K562 (cell line): ENCODE results near the gene NKIRAS1. TPM values are rescaled to one million over a fixed set of nuclear protein-coding genes. Genes with fewer than 3 reads are reported as not detected.

ENCODE experiments used
- ATAC-seq: fragments of 200-7000 bp; cut with Tn5 transposase; 3 replicates; pipeline ENCODE4 v1.9.1; 2020; ENCODE audit warnings: moderate library complexity
- Bru-seq: library from RNA; stranded (reverse); fragments of 400-500 nt; gene quantifications from one replicate; lab custom pipeline; 2021; lab: Mats Ljungman, UMichigan
- BruChase-seq, 2 experiments: library from RNA; stranded (reverse); fragments of 400-500 nt; gene quantifications; one replicate each; lab custom pipeline; 2021; lab: Mats Ljungman, UMichigan
- BruUV-seq: library from RNA; stranded (reverse); fragments of 400-500 nt; replicated peaks from 2 replicates; lab custom pipeline; 2021; lab: Mats Ljungman, UMichigan
- CTCF ChIA-PET: fragments of 300-600 bp; formaldehyde crosslinking; extraction: SDS; loops from one replicate; lab custom pipeline; 2021; ENCODE audit warnings: low intra/inter-chr PET ratio; lab: Yijun Ruan, JAX
- POLR2A ChIA-PET: fragments of 300-600, 350-650 bp; sonication (Branson Sonifier 250); formaldehyde crosslinking; extraction: SDS; loops from one replicate; lab custom pipeline; 2021; ENCODE audit warnings: antibody characterized with exemption, inconsistent platforms; lab: Yijun Ruan, JAX
- DNase-seq, 4 experiments: peaks; one replicate each; pipeline versions ENCODE4 v3.0.0 to v3.0.0-alpha.2; 2011 to 2018; ENCODE audit warnings: low spot score in 3 of 4, mixed read lengths in 3 of 4; ENCODE audit errors: extremely low read depth in 1 of 4
- FAIRE-seq: peaks from 2 replicates; lab custom pipeline; 2011; peaks lifted over from hg19 to GRCh38; lab: Jason Lieb, UNC
- H2AFZ ChIP-seq: 2 replicates; pipeline ENCODE4 v1.6.0; 2011; ENCODE audit warnings: low read depth, low read length, control low read depth, inconsistent platforms
- H3K27ac ChIP-seq: fragments of 200-600 bp; 3 replicates; pipeline ENCODE4 v1.8.0; 2011; ENCODE audit warnings: low read depth, mild to moderate bottlenecking, control low read depth, inconsistent platforms, low read length, moderate library complexity, mixed read lengths; ENCODE audit errors: extremely low read depth
- H3K27me3 ChIP-seq, 2 experiments: fragments of 300-600 bp in 1 of 2; 2 replicates in 1 of 2; 3 replicates in 1 of 2; pipeline versions ENCODE4 v1.6.0 to v1.8.0; 2011; ENCODE audit warnings: inconsistent platforms in 2 of 2, low read length in 2 of 2, mild to moderate bottlenecking in 1 of 2, mixed read lengths in 1 of 2, moderate library complexity in 1 of 2; ENCODE audit not compliant: control insufficient read depth in 2 of 2, insufficient read depth in 2 of 2
- H3K36me3 ChIP-seq: fragments of 300-600 bp; 3 replicates; pipeline ENCODE4 v1.8.0; 2011; ENCODE audit warnings: mild to moderate bottlenecking, low read length, inconsistent platforms; ENCODE audit not compliant: control insufficient read depth, insufficient read depth
- H3K4me1 ChIP-seq, 2 experiments: fragments of 200-600 bp in 1 of 2; replicated peaks in 1 of 2; 2 replicates in 1 of 2; 3 replicates in 1 of 2; pipeline versions ENCODE4 v1.5.1 to v1.8.0; 2011; ENCODE audit warnings: inconsistent platforms in 2 of 2, low read length in 2 of 2, mild to moderate bottlenecking in 1 of 2, mixed read lengths in 1 of 2, moderate library complexity in 1 of 2; ENCODE audit not compliant: control insufficient read depth in 2 of 2, insufficient read depth in 2 of 2
- H3K4me2 ChIP-seq: 2 replicates; pipeline ENCODE4 v1.6.1; 2011; ENCODE audit warnings: low read length, control low read depth, inconsistent platforms, mixed read lengths; ENCODE audit not compliant: insufficient read depth
- H3K4me3 ChIP-seq: fragments of 200-600 bp; sonication (generic), shearing (Covaris generic); 2 replicates; pipeline ENCODE4 v1.5.1; 2016; ENCODE audit warnings: control low read depth, inconsistent platforms
- H3K79me2 ChIP-seq: fragments of 200-600 bp; 3 replicates; pipeline ENCODE4 v1.8.0; 2011; ENCODE audit warnings: low read length, inconsistent platforms; ENCODE audit not compliant: control insufficient read depth, insufficient read depth
- H3K9ac ChIP-seq, 2 experiments: 2 replicates each; pipeline versions ENCODE4 v1.6.0 to v1.6.1; 2011; ENCODE audit warnings: low read depth in 2 of 2, low read length in 2 of 2, control low read depth in 1 of 2, inconsistent platforms in 1 of 2, mild to moderate bottlenecking in 1 of 2, mixed read lengths in 1 of 2; ENCODE audit not compliant: insufficient read depth in 1 of 2
- H3K9me1 ChIP-seq: one replicate; pipeline ENCODE4 v1.6.0; 2011; ENCODE audit warnings: inconsistent platforms, mild to moderate bottlenecking, low read length, moderate library complexity; ENCODE audit not compliant: control insufficient read depth, insufficient read depth
- H3K9me3 ChIP-seq: replicated peaks from 2 replicates; pipeline ENCODE4 v1.5.1; 2011; ENCODE audit warnings: low read depth, low read length, inconsistent platforms; ENCODE audit not compliant: control insufficient read depth, insufficient read depth
- H4K20me1 ChIP-seq: replicated peaks from 2 replicates; pipeline ENCODE4 v1.6.1; 2011; ENCODE audit warnings: low read length, inconsistent platforms, mixed read lengths; ENCODE audit not compliant: control insufficient read depth, insufficient read depth
- CBFB ChIP-seq: sonication (generic); formaldehyde crosslinking; IDR thresholded peaks from 2 replicates; pipeline ENCODE4 v1.4.0; 2020; ENCODE audit warnings: mild to moderate bottlenecking, missing genetic modification reagents
- FOXK1 ChIP-seq: sonication (generic); formaldehyde crosslinking; IDR thresholded peaks from 2 replicates; pipeline ENCODE4 v1.8.0; 2022; ENCODE audit warnings: missing genetic modification reagents, mild to moderate bottlenecking, borderline replicate concordance
- HDAC6 ChIP-seq: IDR thresholded peaks from 2 replicates; pipeline ENCODE4 v1.6.1; 2012; ENCODE audit warnings: low read depth, mild to moderate bottlenecking, control low read depth, inconsistent platforms, low read length, moderate library complexity
- KDM1A ChIP-seq, 2 experiments: fragments of 450-650 bp; IDR thresholded peaks; 2 replicates each; pipeline ENCODE4 v1.6.1; 2016; ENCODE audit warnings: mild to moderate bottlenecking in 2 of 2
- RBBP5 ChIP-seq: fragments of 200-600 bp; sonication (generic); IDR thresholded peaks from 2 replicates; pipeline ENCODE4 v1.6.1; 2012; ENCODE audit warnings: borderline replicate concordance, mild to moderate bottlenecking, low read length, control low read depth, inconsistent platforms; ENCODE audit not compliant: insufficient read depth, poor library complexity, severe bottlenecking
- RBM39 ChIP-seq: fragments of 200-400 bp; formaldehyde crosslinking; optimal IDR thresholded peaks from 2 replicates; pipeline ENCODE3; 2018; ENCODE audit warnings: low read depth, low read length
- RNF2 ChIP-seq: sonication (generic); IDR thresholded peaks from 2 replicates; pipeline ENCODE4 v1.6.1; 2016
- SRSF1 ChIP-seq: fragments of 200-400 bp; formaldehyde crosslinking; IDR thresholded peaks from 2 replicates; pipeline ENCODE4 v1.6.1; 2017; ENCODE audit warnings: mild to moderate bottlenecking, low read depth, low read length, moderate library complexity
- THAP12 ChIP-seq: fragments of 250-450 bp; sonication (Bioruptor Pico); IDR thresholded peaks from 2 replicates; pipeline ENCODE4 v1.9.0; 2021; ENCODE audit warnings: mild to moderate bottlenecking, inconsistent platforms
- ZBTB26 ChIP-seq: fragments of 450-650 bp; formaldehyde crosslinking; IDR thresholded peaks from 2 replicates; pipeline ENCODE4 v1.4.0; 2022; ENCODE audit warnings: missing genetic modification characterization
- ZNF311 ChIP-seq: fragments of 250-450 bp; sonication (Bioruptor Pico); IDR thresholded peaks from 2 replicates; pipeline ENCODE4 v1.4.0; 2020; ENCODE audit warnings: mild to moderate bottlenecking, moderate library complexity
- ZNF586 ChIP-seq: fragments of 450-650 bp; formaldehyde crosslinking; conservative IDR thresholded peaks from 2 replicates; pipeline ENCODE4 v1.4.0; 2020; ENCODE audit warnings: mild to moderate bottlenecking, moderate library complexity
- WGBS: fragments of 100-300 bp; shearing (Covaris generic); methylation state at CpG from one replicate; pipeline ENCODE4 v1.1.6; 2016; ENCODE audit warnings: low coverage, mixed read lengths; ENCODE audit not compliant: insufficient coverage; ENCODE audit errors: missing lambda C conversion rate; 5-methylcytosine and 5-hydroxymethylcytosine counted together
- in situ Hi-C: fragments of 300-500 bp; cut with MboI; formaldehyde crosslinking; loops from 4 replicates; pipeline ENCODE4 v1.15.0; 2018; ENCODE audit warnings: inconsistent platforms, mixed read lengths
- intact Hi-C: fragments of 100-400 bp; cut with micrococcal nuclease; formaldehyde crosslinking; loops from 2 replicates; pipeline ENCODE4 v1.14.2; 2022
- long read RNA-seq, 3 experiments: library from polyadenylated mRNA in 2 of 3; library from RNA in 1 of 3; unstranded in 2 of 3; stranded (forward) in 1 of 3; transcript quantifications; one replicate each; pipeline ENCODE4 v2.0.0, GENCODE V29; 2019 to 2022
- polyA minus RNA-seq, 3 experiments: library from RNA; depleted of rRNA, polyadenylated mRNA; stranded (reverse); fragments of >200 nt; gene quantifications; 2 replicates each; pipeline ENCODE4 v1.2.3, GENCODE V29; 2011
- polyA plus RNA-seq, 8 experiments: library from polyadenylated mRNA; depleted of rRNA in 4 of 8; stranded (reverse) in 5 of 8; unstranded in 3 of 8; fragments of >200 nt; fragmentation: Nextera tagmentation in 2 of 8; fragmentation: Illumina TruSeq in 1 of 8; extraction: Ambion mirVana in 2 of 8; extraction: Trizol in 1 of 8; gene quantifications; 2 replicates each; pipeline versions ENCODE4 v1.2.1 to v1.2.3, GENCODE V29; 2011 to 2014; ENCODE audit warnings: inconsistent platforms in 1 of 8, missing spikeins in 1 of 8
- total RNA-seq, 7 experiments: library from RNA; depleted of rRNA in 6 of 7; stranded (reverse); fragments of >200 nt in 6 of 7; fragmentation: Illumina TruSeq in 2 of 7; extraction: Trizol in 2 of 7; gene quantifications; 2 replicates each; pipeline versions ENCODE4 v1.2.1 to v1.2.3, GENCODE V29; 2011 to 2021; ENCODE audit warnings: low replicate concordance in 1 of 7

NKIRAS1 gene
- total RNA-seq (2011; cell fraction: chromatin; rRNA removed; ENCODE audit: low replicate concordance) = 6.4 and 13.1 TPM in 2 replicates
- total RNA-seq (2011; cell fraction: nucleolus; rRNA removed) = 4.0 and 4.3 TPM in 2 replicates
- total RNA-seq (2011; cell fraction: nucleoplasm; rRNA removed) = 11.9 and 17.8 TPM in 2 replicates
- total RNA-seq (2014; rRNA removed) (5.5 and 6.1 TPM in 2 replicates), total RNA-seq (2014; rRNA removed; fragmentation: Illumina TruSeq; extraction: Trizol) (8.4 TPM in 2 replicates), total RNA-seq (2015; rRNA removed; fragmentation: Illumina TruSeq; extraction: Trizol) (10.3 and 10.8 TPM in 2 replicates), total RNA-seq (2021) (4.3 and 5.1 TPM in 2 replicates), polyA plus RNA-seq (2011; rRNA removed) (5.3 and 7.1 TPM in 2 replicates), polyA plus RNA-seq (2014; fragmentation: Illumina TruSeq; extraction: Trizol) (5.9 and 6.9 TPM in 2 replicates), polyA plus RNA-seq (2014; fragmentation: Nextera tagmentation; extraction: Ambion mirVana) (1 to 10 TPM; 5.5 to 5.6 TPM), polyA plus RNA-seq (2014; rRNA removed) (6.3 and 6.4 TPM in 2 replicates), polyA minus RNA-seq (2011; rRNA and poly(A)+ RNA removed) (6.5 and 8.6 TPM in 2 replicates), Bru-seq, nascent RNA (percentile 66 among the genes with signal in this experiment), BruChase-seq, experiment 1, labeled RNA remaining after a 2-hour chase (percentile 59 among the genes with signal in this experiment), BruChase-seq, experiment 2, labeled RNA remaining after a 6-hour chase (percentile 59 among the genes with signal in this experiment)
- 1.6 and 3.9 TPM in 2 replicates for polyA plus RNA-seq (2011; cell fraction: cytosol; rRNA removed)
- 3.1 and 3.7 TPM in 2 replicates for polyA plus RNA-seq (2011; cell fraction: nucleus; rRNA removed)
- 3.6 and 4.8 TPM in 2 replicates for polyA plus RNA-seq (2012)
- polyA minus RNA-seq (2011; cell fraction: cytosol; rRNA and poly(A)+ RNA removed) = 2.4 and 2.7 TPM in 2 replicates
- polyA minus RNA-seq (2011; cell fraction: nucleus; rRNA and poly(A)+ RNA removed) = 6.5 and 9.6 TPM in 2 replicates
- long read RNA-seq, experiment 1, transcript NKIRAS1-206 (5 exons, 2,014 nt) = major isoform, 11 of 28 reads
- long read RNA-seq, experiment 1, partial matches to known transcripts = 2 of 28 reads
- long read RNA-seq, experiment 1, other reads (novel, unspliced or antisense) = 13 of 28 reads
- long read RNA-seq, experiment 2, partial matches to known transcripts = 0 of 7 reads
- long read RNA-seq, experiment 2, other reads (novel, unspliced or antisense) = 5 of 7 reads
- long read RNA-seq, experiment 3, partial matches to known transcripts = 1 of 8 reads
- long read RNA-seq, experiment 3, other reads (novel, unspliced or antisense) = 4 of 8 reads

- ChIA-PET CTCF (no interaction called here), POLR2A (interaction anchor here (0.6 to 7.1 kb wide), 54 partner anchors 11 to 1871 kb away, joined by 3 to 165 read pairs (median 4); no protein-coding TSS in a partner anchor)
- Histone ChIP-seq H3K4me1 (peaks cover 6 to 19% of the 10 kb centered on the region in 2 experiments), H3K27me3 (no peaks in the 10 kb centered on the region), H3K9me3 (no peaks in the 10 kb centered on the region), H4K20me1 (peaks cover 22% of the 10 kb centered on the region), H3K36me3 (peaks cover 43% of the 10 kb centered on the region), H3K4me2 (peak within 1 kb of the TSS; percentile 91), H3K9me1 (no peaks in the 10 kb centered on the region), H3K4me3 (peak within 1 kb of the TSS; percentile 73), H3K79me2 (peaks cover 60% of the 10 kb centered on the region), H3K9ac (peak within 1 kb of the TSS; percentile 97 to 99), H2AFZ (peak within 1 kb of the TSS; percentile 96), H3K27ac (peak within 1 kb of the TSS; percentile 91)
- DNase-seq (peak; percentile 94 to 99 (median 96)), FAIRE-seq (peak; percentile 89), ATAC-seq (peak; percentile 93)
- WGBS = under 1% methylated on average over 64 of the region's 64 CpGs
- intact Hi-C loops = loop anchor here (1.0 to 10.0 kb wide), 3 partner anchors 28 to 578 kb away; partner anchors contain the start of genes NR1D2 and THRB
- in situ Hi-C loops = no loop called here
- TSS peak; percentile 39 for BruUV-seq
- TF ChIP-seq ZBTB26 (CRISPR knock-in tag) (peak; percentile 82), RBM39 (peak; percentile 82), ZNF586 (CRISPR knock-in tag) (peak; percentile 34; the same call in 1 of the 2 replicates), SRSF1 (peak; percentile 72; the same call in 1 of the 2 replicates), CBFB (CRISPR knock-in tag) (peak; percentile 64), ZNF311 (CRISPR knock-in tag) (peak; percentile 69; the same call in 1 of the 2 replicates), THAP12 (CRISPR knock-in tag) (peak; percentile 76; the same call in 1 of the 2 replicates), RNF2 (peak; percentile 79), HDAC6 (0 out of 2 replicates have a peak, but pooled peaks have one; percentile 82), FOXK1 (CRISPR knock-in tag) (peak; percentile 47; the same call in 1 of the 2 replicates), KDM1A (IDR thresholded peaks at IDR 0.05) (0 out of 4 replicates have a peak, but pooled peaks of 1 of the 2 experiments have one; percentile 32), RBBP5 (peak; percentile 100)
Observed at GRCh38 chr3:23916886-23917678, at the start of gene NKIRAS1, which contains the start of gene RPL15. Gene NKIRAS1 (minus strand): TSS chr3:23916990. CDS start chr3:23910904, 6,086 bp downstream. Gene RPL15 (plus strand): TSS chr3:23917132. CDS start chr3:23917860, 728 bp downstream.
